HL-60 (cell line): ENCODE data around the gene YIF1A.

Experiments used
- CTCF ChIP-seq: IDR thresholded peaks from one replicate; pipeline ENCODE4 v1.5.1; 2011; ENCODE audit warnings: low read length, control low read depth, inconsistent platforms; ENCODE audit not compliant: insufficient read depth
- GABPA ChIP-seq: IDR thresholded peaks from 2 replicates; pipeline ENCODE4 v1.6.1; 2012; ENCODE audit warnings: low read depth
- POLR2AphosphoS5 ChIP-seq: IDR thresholded peaks from 2 replicates; pipeline ENCODE4 v1.6.1; 2012; ENCODE audit warnings: low read depth
- SPI1 ChIP-seq: IDR thresholded peaks from 2 replicates; pipeline ENCODE4 v1.6.1; 2012; ENCODE audit warnings: low read depth, mild to moderate bottlenecking, borderline replicate concordance
- TF ChIP-seq, protein P1 (sequence below): IDR thresholded peaks from 2 replicates; pipeline ENCODE4 v1.6.1; 2012; ENCODE audit warnings: low read depth; ENCODE audit not compliant: insufficient replicate concordance

DNA sequence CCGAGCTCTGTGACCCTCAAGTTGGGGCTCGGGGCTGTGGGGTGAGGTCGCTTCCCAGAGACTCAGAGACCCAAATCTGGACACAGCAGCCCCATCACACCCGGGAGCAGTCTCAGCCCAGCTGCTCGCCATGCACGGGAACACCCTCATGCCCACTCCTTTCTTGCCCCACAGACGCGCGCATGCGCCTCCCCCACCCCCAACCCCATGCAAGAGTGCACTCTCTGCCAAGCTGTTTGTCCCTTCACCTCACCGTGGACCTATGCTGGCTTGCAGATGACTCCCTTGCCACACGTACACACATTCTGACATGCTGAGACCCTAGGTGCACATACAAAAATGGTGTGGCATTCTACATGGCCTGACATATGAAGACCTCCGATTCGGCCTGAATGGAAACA, 28.4 kb upstream of the YIF1A start:
- TF ChIP-seq CTCF (no peak), POLR2AphosphoS5 (no peak), SPI1 (no peak), GABPA (no peak)
- TF ChIP-seq, protein P1, sequence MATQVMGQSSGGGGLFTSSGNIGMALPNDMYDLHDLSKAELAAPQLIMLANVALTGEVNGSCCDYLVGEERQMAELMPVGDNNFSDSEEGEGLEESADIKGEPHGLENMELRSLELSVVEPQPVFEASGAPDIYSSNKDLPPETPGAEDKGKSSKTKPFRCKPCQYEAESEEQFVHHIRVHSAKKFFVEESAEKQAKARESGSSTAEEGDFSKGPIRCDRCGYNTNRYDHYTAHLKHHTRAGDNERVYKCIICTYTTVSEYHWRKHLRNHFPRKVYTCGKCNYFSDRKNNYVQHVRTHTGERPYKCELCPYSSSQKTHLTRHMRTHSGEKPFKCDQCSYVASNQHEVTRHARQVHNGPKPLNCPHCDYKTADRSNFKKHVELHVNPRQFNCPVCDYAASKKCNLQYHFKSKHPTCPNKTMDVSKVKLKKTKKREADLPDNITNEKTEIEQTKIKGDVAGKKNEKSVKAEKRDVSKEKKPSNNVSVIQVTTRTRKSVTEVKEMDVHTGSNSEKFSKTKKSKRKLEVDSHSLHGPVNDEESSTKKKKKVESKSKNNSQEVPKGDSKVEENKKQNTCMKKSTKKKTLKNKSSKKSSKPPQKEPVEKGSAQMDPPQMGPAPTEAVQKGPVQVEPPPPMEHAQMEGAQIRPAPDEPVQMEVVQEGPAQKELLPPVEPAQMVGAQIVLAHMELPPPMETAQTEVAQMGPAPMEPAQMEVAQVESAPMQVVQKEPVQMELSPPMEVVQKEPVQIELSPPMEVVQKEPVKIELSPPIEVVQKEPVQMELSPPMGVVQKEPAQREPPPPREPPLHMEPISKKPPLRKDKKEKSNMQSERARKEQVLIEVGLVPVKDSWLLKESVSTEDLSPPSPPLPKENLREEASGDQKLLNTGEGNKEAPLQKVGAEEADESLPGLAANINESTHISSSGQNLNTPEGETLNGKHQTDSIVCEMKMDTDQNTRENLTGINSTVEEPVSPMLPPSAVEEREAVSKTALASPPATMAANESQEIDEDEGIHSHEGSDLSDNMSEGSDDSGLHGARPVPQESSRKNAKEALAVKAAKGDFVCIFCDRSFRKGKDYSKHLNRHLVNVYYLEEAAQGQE, result no peak
